H1 (cell line): ENCODE measurements around the gene MRPS31. TPM values are rescaled to one million over a fixed set of nuclear protein-coding genes. Genes with fewer than 3 reads are reported as not detected.

Experiments
- CTCF ChIA-PET: fragments of 300-600 bp; sonication (Branson Sonifier 250); formaldehyde crosslinking; loops from one replicate; lab custom pipeline; 2021; ENCODE audit not compliant: partially characterized antibody; lab: Charles Lee
- POLR2A ChIA-PET: fragments of 300-600 bp; sonication (Branson Sonifier 250); formaldehyde crosslinking; loops from one replicate; lab custom pipeline; 2021; ENCODE audit warnings: inconsistent platforms; ENCODE audit not compliant: partially characterized antibody; lab: Charles Lee
- DNase-seq, 2 experiments: peaks; one replicate each; pipeline versions ENCODE4 v3.0.0 to v3.0.0-alpha.2; 2010 to 2022; ENCODE audit warnings: low spot score in 2 of 2, low read depth in 1 of 2, mixed read lengths in 1 of 2
- FAIRE-seq: peaks from 2 replicates; lab custom pipeline; 2011; peaks lifted over from hg19 to GRCh38; lab: Jason Lieb, UNC
- H2AFZ ChIP-seq: 2 replicates; pipeline ENCODE4 v1.8.1; 2012; ENCODE audit warnings: low read length, inconsistent platforms
- H2AK5ac ChIP-seq: 2 replicates; pipeline ENCODE4 v1.6.1; 2013; ENCODE audit warnings: low read depth, low read length
- H2BK120ac ChIP-seq: replicated peaks from 2 replicates; pipeline ENCODE3; 2013; ENCODE audit warnings: low read depth, low read length, inconsistent platforms
- H2BK12ac ChIP-seq: 2 replicates; pipeline ENCODE4 v1.6.1; 2013; ENCODE audit warnings: low read depth, low read length
- H2BK15ac ChIP-seq: 2 replicates; pipeline ENCODE4 v1.6.1; 2013; ENCODE audit warnings: low read length
- H2BK20ac ChIP-seq: 2 replicates; pipeline ENCODE4 v1.6.1; 2013; ENCODE audit warnings: low read length
- H2BK5ac ChIP-seq: 2 replicates; pipeline ENCODE4 v1.6.1; 2013; ENCODE audit warnings: low read depth, low read length
- H3K14ac ChIP-seq: 2 replicates; pipeline ENCODE4 v1.6.1; 2013; ENCODE audit warnings: inconsistent platforms; ENCODE audit not compliant: insufficient read length
- H3K18ac ChIP-seq: 2 replicates; pipeline ENCODE4 v1.6.1; 2013; ENCODE audit warnings: low read length; ENCODE audit errors: extremely low read depth
- H3K23ac ChIP-seq: 2 replicates; pipeline ENCODE4 v1.6.1; 2013; ENCODE audit warnings: inconsistent platforms; ENCODE audit not compliant: insufficient read length
- H3K23me2 ChIP-seq: 2 replicates; pipeline ENCODE4 v1.6.1; 2013; ENCODE audit warnings: low read depth, low read length
- H3K27ac ChIP-seq: 2 replicates; pipeline ENCODE4 v1.6.1; 2011; ENCODE audit warnings: low read depth, low read length, inconsistent platforms
- H3K27me3 ChIP-seq, 4 experiments: replicated peaks in 1 of 4; 1 replicate in 1 of 4; 2 replicates in 3 of 4; pipeline versions ENCODE4 v1.6.1 to v1.8.1; 2011 to 2013; ENCODE audit warnings: low read length in 3 of 4, mild to moderate bottlenecking in 3 of 4, inconsistent platforms in 2 of 4, mixed read lengths in 2 of 4, moderate library complexity in 1 of 4; ENCODE audit not compliant: control insufficient read depth in 3 of 4, insufficient read depth in 3 of 4; ENCODE audit errors: extremely low read depth in 1 of 4
- H3K36me3 ChIP-seq, 4 experiments: 2 replicates each; pipeline versions ENCODE4 v1.6.1 to v1.8.1; 2011 to 2013; ENCODE audit warnings: mild to moderate bottlenecking in 4 of 4, low read length in 3 of 4, moderate library complexity in 2 of 4, control low read depth in 1 of 4, inconsistent platforms in 1 of 4; ENCODE audit not compliant: insufficient read depth in 4 of 4, control insufficient read depth in 2 of 4
- H3K4ac ChIP-seq: replicated peaks from 2 replicates; pipeline ENCODE3; 2013; ENCODE audit warnings: low read length, low read depth, mixed read lengths, inconsistent platforms; ENCODE audit not compliant: insufficient read length
- H3K4me1 ChIP-seq, 4 experiments: replicated peaks in 1 of 4; 1 replicate in 1 of 4; 2 replicates in 3 of 4; pipeline versions ENCODE4 v1.6.1 to v1.8.1; 2011 to 2013; ENCODE audit warnings: low read length in 3 of 4, inconsistent platforms in 2 of 4, mixed read lengths in 1 of 4; ENCODE audit not compliant: insufficient read depth in 4 of 4, control insufficient read depth in 3 of 4
- H3K4me2 ChIP-seq, 2 experiments: 2 replicates each; pipeline versions ENCODE4 v1.6.1 to v1.8.1; 2011 to 2013; ENCODE audit warnings: low read depth in 2 of 2, low read length in 2 of 2, control low read depth in 1 of 2, inconsistent platforms in 1 of 2, mild to moderate bottlenecking in 1 of 2; ENCODE audit not compliant: insufficient read depth in 1 of 2
- H3K4me3 ChIP-seq, 4 experiments: fragments of 200-600, 300-600 bp in 1 of 4; sonication (generic), shearing (Covaris generic), sonication (Bioruptor Twin) in 1 of 4; 2 replicates each; pipeline versions ENCODE4 v1.5.1 to v1.8.1; 2011 to 2016; ENCODE audit warnings: low read length in 4 of 4, low read depth in 3 of 4, control low read depth in 2 of 4, inconsistent platforms in 2 of 4, mild to moderate bottlenecking in 2 of 4, mixed read lengths in 1 of 4, moderate library complexity in 1 of 4; ENCODE audit not compliant: insufficient read depth in 2 of 4; ENCODE audit errors: extremely low read depth in 1 of 4
- H3K56ac ChIP-seq: replicated peaks from 2 replicates; pipeline ENCODE3; 2013; ENCODE audit warnings: low read depth, mild to moderate bottlenecking, mixed read lengths, low read length, inconsistent platforms; ENCODE audit not compliant: insufficient read length
- H3K79me1 ChIP-seq: 2 replicates; pipeline ENCODE4 v1.6.1; 2013; ENCODE audit warnings: low read depth, low read length, control low read depth
- H3K79me2 ChIP-seq, 2 experiments: 2 replicates each; pipeline versions ENCODE4 v1.6.1 to v1.8.1; 2012 to 2013; ENCODE audit warnings: low read length in 2 of 2, mild to moderate bottlenecking in 2 of 2, inconsistent platforms in 1 of 2; ENCODE audit not compliant: insufficient read depth in 2 of 2, control insufficient read depth in 1 of 2
- H3K9ac ChIP-seq, 4 experiments: replicated peaks in 1 of 4; 1 replicate in 1 of 4; 2 replicates in 3 of 4; pipeline versions ENCODE4 v1.6.1 to v1.8.1; 2011 to 2013; ENCODE audit warnings: low read depth in 3 of 4, low read length in 3 of 4, control low read depth in 2 of 4, mild to moderate bottlenecking in 2 of 4, moderate library complexity in 2 of 4, inconsistent platforms in 1 of 4; ENCODE audit errors: extremely low read depth in 1 of 4
- H3K9me3 ChIP-seq, 2 experiments: 2 replicates each; pipeline versions ENCODE4 v1.6.1 to v1.8.1; 2012 to 2013; ENCODE audit warnings: mild to moderate bottlenecking in 2 of 2, moderate library complexity in 2 of 2, control low read depth in 1 of 2, inconsistent platforms in 1 of 2, low read depth in 1 of 2, low read length in 1 of 2, mixed read lengths in 1 of 2; ENCODE audit not compliant: insufficient read depth in 2 of 2
- H4K20me1 ChIP-seq, 2 experiments: replicated peaks in 1 of 2; 2 replicates each; pipeline versions ENCODE3 to v1.8.1; 2011 to 2013; ENCODE audit warnings: inconsistent platforms in 2 of 2, low read length in 2 of 2, mild to moderate bottlenecking in 1 of 2; ENCODE audit not compliant: insufficient read depth in 2 of 2, control insufficient read depth in 1 of 2
- H4K5ac ChIP-seq: 2 replicates; pipeline ENCODE4 v1.6.1; 2013; ENCODE audit warnings: low read length, low read depth, mixed read lengths, inconsistent platforms; ENCODE audit not compliant: insufficient read length
- H4K8ac ChIP-seq: 2 replicates; pipeline ENCODE4 v1.8.0; 2013; ENCODE audit warnings: mild to moderate bottlenecking, moderate library complexity, low read length, inconsistent platforms; ENCODE audit not compliant: insufficient read depth; ENCODE audit errors: extremely low read depth
- H4K91ac ChIP-seq: replicated peaks from 2 replicates; pipeline ENCODE3; 2013; ENCODE audit warnings: low read length, mixed read lengths, inconsistent platforms; ENCODE audit not compliant: insufficient read length
- BACH1 ChIP-seq: IDR thresholded peaks from 2 replicates; pipeline ENCODE4 v1.6.1; 2012; ENCODE audit warnings: low read length, improper control_type of control experiment
- CBX5 ChIP-seq: fragments of 300-800, 300-1000 bp; sonication (generic); IDR thresholded peaks from 2 replicates; pipeline ENCODE4 v1.7.1; 2016; ENCODE audit warnings: antibody characterized with exemption, low read length, low read depth
- CHD2 ChIP-seq: IDR thresholded peaks from 2 replicates; pipeline ENCODE4 v1.6.1; 2012; ENCODE audit warnings: low read length, improper control_type of control experiment
- MAFK ChIP-seq: IDR thresholded peaks from 2 replicates; pipeline ENCODE4 v1.6.1; 2012; ENCODE audit warnings: low read depth, mild to moderate bottlenecking, improper control_type of control experiment, low read length
- POLR2AphosphoS5 ChIP-seq: IDR thresholded peaks from 2 replicates; pipeline ENCODE4 v1.6.1; 2011; ENCODE audit warnings: low read depth, low read length
- RBBP5 ChIP-seq: IDR thresholded peaks from 2 replicates; pipeline ENCODE4 v1.7.1; 2012; ENCODE audit warnings: low read depth, mild to moderate bottlenecking, inconsistent platforms, low read length, moderate library complexity, borderline replicate concordance
- SRF ChIP-seq: IDR thresholded peaks from 2 replicates; pipeline ENCODE4 v1.6.1; 2011; ENCODE audit warnings: mild to moderate bottlenecking, low read depth, low read length, moderate library complexity
- TCF12 ChIP-seq: IDR thresholded peaks from 2 replicates; pipeline ENCODE4 v1.6.1; 2011; ENCODE audit warnings: low read depth, mild to moderate bottlenecking, low read length
- WGBS, 2 experiments: shearing (Covaris generic) in 1 of 2; methylation state at CpG; one replicate each; pipeline versions ENCODE4 v1.1.6 to v1.1.7; 2013 to 2015; ENCODE audit warnings: low lambda C conversion rate in 2 of 2, mixed read lengths in 2 of 2, inconsistent platforms in 1 of 2, low coverage in 1 of 2, missing lambda C conversion rate in 1 of 2; ENCODE audit not compliant: insufficient replicate concordance in 2 of 2, insufficient coverage in 1 of 2, insufficient read length in 1 of 2; ENCODE audit errors: extremely low coverage in 1 of 2, missing lambda C conversion rate in 1 of 2; 5-methylcytosine and 5-hydroxymethylcytosine counted together
- polyA plus RNA-seq, 7 experiments: library from polyadenylated mRNA; depleted of rRNA in 3 of 7; stranded (reverse) in 5 of 7; unstranded in 2 of 7; fragments of >200 nt in 5 of 7; fragments of 200-250 nt in 2 of 7; gene quantifications; 1 replicate in 5 of 7; 2 replicates in 1 of 7; 4 replicates in 1 of 7; pipeline versions ENCODE4 v1.2.1 to v1.2.3, GENCODE V29; 2011 to 2013; ENCODE audit warnings: missing spikeins in 2 of 7, mixed read lengths in 2 of 7
- total RNA-seq: library from RNA; stranded (reverse); fragmentation: NEBNext Ultra II Directional; extraction: Animal tissue kit (Norgen Biotek cat#: 25700); gene quantifications from 2 replicates; pipeline ENCODE4 v1.2.1, GENCODE V29; 2021
- TF ChIP-seq, protein P1 (sequence below), 3 experiments: IDR thresholded peaks; 1 replicate in 2 of 3; 2 replicates in 1 of 3; pipeline versions ENCODE4 v1.5.1 to v1.6.1; 2011; ENCODE audit warnings: low read length in 3 of 3, mild to moderate bottlenecking in 3 of 3, inconsistent platforms in 2 of 3, low read depth in 1 of 3, moderate library complexity in 1 of 3; ENCODE audit not compliant: insufficient read depth in 1 of 3; ENCODE audit errors: control extremely low read depth in 1 of 3

The MRPS31 gene
- total and polyA plus RNA-seq, 2 of the 8 experiments (the other 6 are each of a cell fraction or from before 2014, with no cell fraction given), result 13.6 to 33.3 TPM

DNA sequence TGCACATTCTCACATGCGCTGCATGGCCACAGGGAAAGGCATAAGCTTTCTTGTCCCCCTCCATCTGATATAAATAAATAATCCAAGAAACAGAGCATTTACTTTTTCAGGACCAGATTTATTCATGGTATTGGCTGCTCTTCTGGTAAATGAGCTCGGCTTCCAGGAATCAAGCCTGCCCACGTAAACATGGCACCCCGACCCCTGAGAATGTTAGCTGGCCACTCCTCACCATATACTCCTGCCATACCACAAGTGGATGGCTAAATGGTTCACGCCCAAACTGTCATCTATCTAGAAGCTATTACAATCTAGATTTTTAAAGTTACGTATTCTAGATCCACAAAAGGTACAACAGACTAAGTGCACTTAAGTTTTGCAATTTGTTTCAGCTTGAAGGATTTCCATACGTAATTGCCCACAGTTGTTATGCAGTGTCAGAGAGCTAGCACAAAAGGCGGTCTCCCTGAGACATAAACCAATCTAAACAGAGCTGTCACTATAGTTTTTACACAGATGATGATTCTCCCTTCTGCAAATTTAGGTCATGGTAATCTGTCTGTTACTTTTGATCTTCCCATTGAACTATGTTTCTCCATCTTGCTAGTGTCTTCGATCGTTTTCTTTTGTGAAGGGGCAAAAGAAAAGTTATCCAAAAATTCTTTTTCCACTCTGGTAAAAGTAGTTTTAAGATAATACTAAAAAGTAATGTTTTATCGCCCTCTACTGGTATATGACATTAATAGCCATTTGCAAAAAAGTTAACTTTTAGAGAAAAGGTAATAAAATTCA, 88.3 kb downstream of the MRPS31 start:
- no peak for FAIRE-seq
- no peak overlapping the region for H2AK5ac ChIP-seq
- no peak overlapping the region for H3K9ac ChIP-seq
- H3K23me2 ChIP-seq, result peaks cover 3% of the 10 kb centered on the region
- no peaks in the 10 kb centered on the region for H3K79me1 ChIP-seq
- no peak overlapping the region for H3K23ac ChIP-seq
- no peak overlapping the region for H4K91ac ChIP-seq
- H2BK120ac ChIP-seq, result no peak overlapping the region
- no peak for DNase-seq
- no peak overlapping the region for H2BK12ac ChIP-seq
- peak overlapping the region; percentile 47; the same call in 1 of the 2 replicates for H2BK5ac ChIP-seq
- 53% methylated on average over 11 of the region's 11 CpGs; no CpG with 5 or more reads in 1 of the 2 experiments for WGBS, 2 experiments
- 0 out of 2 replicates have a peak overlapping the region, but pooled peaks have one; percentile 3 for H3K18ac ChIP-seq
- H3K79me2 ChIP-seq, result no peaks in the 10 kb centered on the region
- POLR2A ChIA-PET, result interaction anchor here (0.5 to 1.1 kb wide), 4 partner anchors 14 to 727 kb away, joined by 3 to 5 read pairs (median 4); no protein-coding TSS in a partner anchor
- peak overlapping the region; percentile 24; the same call in 1 of the 2 replicates for H2BK20ac ChIP-seq
- H3K36me3 ChIP-seq, result no peaks in the 10 kb centered on the region
- no peaks in the 10 kb centered on the region for H3K27me3 ChIP-seq
- H3K4me2 ChIP-seq, result peak overlapping the region in 1 of 2 experiments; percentile 88; a peak in 2 of 4 replicates
- peaks cover 12 to 15% (median 14%) of the 10 kb centered on the region in 4 experiments for H3K4me1 ChIP-seq
- H4K5ac ChIP-seq, result peak overlapping the region; percentile 17
- H3K4me3 ChIP-seq, result no peak overlapping the region
- H2BK15ac ChIP-seq, result no peak overlapping the region
- no peak overlapping the region for H3K56ac ChIP-seq
- H2AFZ ChIP-seq, result no peak overlapping the region
- no peak overlapping the region for H3K27ac ChIP-seq
- no peaks in the 10 kb centered on the region for H4K20me1 ChIP-seq
- CTCF ChIA-PET, result interaction anchor here (0.6 to 8.2 kb wide), 50 partner anchors 9 to 1000 kb away, joined by 3 to 74 read pairs (median 4); partner anchors contain the start of gene SLC25A15
- H3K14ac ChIP-seq, result no peak overlapping the region
- no peak overlapping the region for H3K4ac ChIP-seq
- H4K8ac ChIP-seq, result no peak overlapping the region
- no peaks in the 10 kb centered on the region for H3K9me3 ChIP-seq
- no peak for TF ChIP-seq CBX5
- TF ChIP-seq CHD2, result no peak
- TF ChIP-seq MAFK, result no peak
- no peak for TF ChIP-seq RBBP5
- no peak for TF ChIP-seq TCF12
- no peak for TF ChIP-seq SRF
- TF ChIP-seq, protein P1, sequence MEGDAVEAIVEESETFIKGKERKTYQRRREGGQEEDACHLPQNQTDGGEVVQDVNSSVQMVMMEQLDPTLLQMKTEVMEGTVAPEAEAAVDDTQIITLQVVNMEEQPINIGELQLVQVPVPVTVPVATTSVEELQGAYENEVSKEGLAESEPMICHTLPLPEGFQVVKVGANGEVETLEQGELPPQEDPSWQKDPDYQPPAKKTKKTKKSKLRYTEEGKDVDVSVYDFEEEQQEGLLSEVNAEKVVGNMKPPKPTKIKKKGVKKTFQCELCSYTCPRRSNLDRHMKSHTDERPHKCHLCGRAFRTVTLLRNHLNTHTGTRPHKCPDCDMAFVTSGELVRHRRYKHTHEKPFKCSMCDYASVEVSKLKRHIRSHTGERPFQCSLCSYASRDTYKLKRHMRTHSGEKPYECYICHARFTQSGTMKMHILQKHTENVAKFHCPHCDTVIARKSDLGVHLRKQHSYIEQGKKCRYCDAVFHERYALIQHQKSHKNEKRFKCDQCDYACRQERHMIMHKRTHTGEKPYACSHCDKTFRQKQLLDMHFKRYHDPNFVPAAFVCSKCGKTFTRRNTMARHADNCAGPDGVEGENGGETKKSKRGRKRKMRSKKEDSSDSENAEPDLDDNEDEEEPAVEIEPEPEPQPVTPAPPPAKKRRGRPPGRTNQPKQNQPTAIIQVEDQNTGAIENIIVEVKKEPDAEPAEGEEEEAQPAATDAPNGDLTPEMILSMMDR (IDR thresholded peaks at IDR 0.05; ENCODE audit: control extremely low read depth in 1 of 3, insufficient read depth in 1 of 3, low read depth in 1 of 3, low read length in 3 of 3), result peak in 1 of 3 experiments; percentile 28; a peak in 1 of 4 replicates
- TF ChIP-seq BACH1, result no peak
- no peak for TF ChIP-seq POLR2AphosphoS5
